ENCODE measurements around the gene VTI1A. TPM values are rescaled to one million over a fixed set of nuclear protein-coding genes. Genes with fewer than 3 reads are reported as not detected.
"Not testable (repeated sequence)": the region's sequence is repeated elsewhere in the genome, so short reads cannot be mapped to it uniquely, and the experiment has no call there.

The VTI1A gene
- total RNA-seq, 1 donor from 2014 or later: 30.1 TPM

GRCh38 chr10:112535531-112535951 lies 88.5 kb downstream of the VTI1A start:
- no peak for DNase-seq (ENCODE audit: low read depth)
- no peak for TF ChIP-seq CTCF (conservative IDR thresholded peaks at IDR 0.05; ENCODE audit: low read depth, low read length)
- no peak overlapping the region for H3K4me3 ChIP-seq (ENCODE audit: low read depth, low read length)

GRCh38 chr10:112536663-112537062 lies 89.6 kb downstream of the VTI1A start:
- DNase-seq (ENCODE audit: low read depth): no peak
- TF ChIP-seq CTCF (conservative IDR thresholded peaks at IDR 0.05; ENCODE audit: low read depth, low read length): no peak
- no peak overlapping the region for H3K4me3 ChIP-seq (ENCODE audit: low read depth, low read length)

GRCh38 chr10:112538168-112538567 lies 91.2 kb downstream of the VTI1A start:
- no peak overlapping the region for H3K4me3 ChIP-seq (ENCODE audit: low read depth, low read length)
- no peak for DNase-seq (ENCODE audit: low read depth)
- no peak for TF ChIP-seq CTCF (conservative IDR thresholded peaks at IDR 0.05; ENCODE audit: low read depth, low read length)

- DNase-seq (ENCODE audit: low read depth): no peak
- H3K4me3 ChIP-seq (ENCODE audit: low read depth, low read length): no peak overlapping the region
- no peak for TF ChIP-seq CTCF (conservative IDR thresholded peaks at IDR 0.05; ENCODE audit: low read depth, low read length)
Observed at GRCh38 chr10:112539340-112539739, 92.3 kb downstream of the VTI1A start.

- H3K4me3 ChIP-seq (ENCODE audit: low read depth, low read length); DNase-seq (ENCODE audit: low read depth): not testable (repeated sequence)
Observed at GRCh38 chr10:112542823-112543222, 95.8 kb downstream of the VTI1A start.

- DNase-seq (ENCODE audit: low read depth): no peak
- TF ChIP-seq CTCF (conservative IDR thresholded peaks at IDR 0.05; ENCODE audit: low read depth, low read length): no peak
- H3K4me3 ChIP-seq (ENCODE audit: low read depth, low read length): no peak overlapping the region
Observed at GRCh38 chr10:112546474-112546873, 99.5 kb downstream of the VTI1A start.

GRCh38 chr10:112548535-112549276 lies 101.7 kb downstream of the VTI1A start:
- H3K4me3 ChIP-seq (ENCODE audit: low read depth, low read length): no peak overlapping the region
- no peak for TF ChIP-seq CTCF (conservative IDR thresholded peaks at IDR 0.05; ENCODE audit: low read depth, low read length)
- no peak for DNase-seq (ENCODE audit: low read depth)

Data from epithelial cell of proximal tubule (primary cell).